Ishikawa (cell line): ENCODE data around the gene DNAJA4.
A peak's percentile ranks its signal among the peaks of the same experiment; 100 is the strongest.

Experiments used
- CEBPB ChIP-seq: IDR thresholded peaks from 2 replicates; pipeline ENCODE4 v1.6.1; 2012
- EGR1 ChIP-seq: IDR thresholded peaks from 2 replicates; pipeline ENCODE4 v1.6.1; 2012
- EP300 ChIP-seq: IDR thresholded peaks from 2 replicates; pipeline ENCODE4 v1.6.1; 2012; ENCODE audit warnings: borderline replicate concordance
- MAX ChIP-seq: IDR thresholded peaks from 2 replicates; pipeline ENCODE4 v1.6.1; 2012
- RAD21 ChIP-seq: IDR thresholded peaks from 2 replicates; pipeline ENCODE4 v1.6.1; 2012; ENCODE audit warnings: low read depth
- REST ChIP-seq: IDR thresholded peaks from 2 replicates; pipeline ENCODE4 v1.6.1; 2012; ENCODE audit warnings: low read depth, mild to moderate bottlenecking
- TAF1 ChIP-seq: IDR thresholded peaks from 2 replicates; pipeline ENCODE4 v1.6.1; 2012; ENCODE audit warnings: low read depth, mild to moderate bottlenecking
- TCF12 ChIP-seq: IDR thresholded peaks from 2 replicates; pipeline ENCODE4 v1.6.1; 2012; ENCODE audit warnings: low read depth
- YY1 ChIP-seq: IDR thresholded peaks from 2 replicates; pipeline ENCODE4 v1.6.1; 2012; ENCODE audit warnings: low read depth
- ZBTB7A ChIP-seq: IDR thresholded peaks from 2 replicates; pipeline ENCODE4 v1.6.1; 2012; ENCODE audit warnings: low read depth
- TF ChIP-seq, protein P1 (sequence below): IDR thresholded peaks from 2 replicates; pipeline ENCODE4 v1.6.1; 2012

DNA sequence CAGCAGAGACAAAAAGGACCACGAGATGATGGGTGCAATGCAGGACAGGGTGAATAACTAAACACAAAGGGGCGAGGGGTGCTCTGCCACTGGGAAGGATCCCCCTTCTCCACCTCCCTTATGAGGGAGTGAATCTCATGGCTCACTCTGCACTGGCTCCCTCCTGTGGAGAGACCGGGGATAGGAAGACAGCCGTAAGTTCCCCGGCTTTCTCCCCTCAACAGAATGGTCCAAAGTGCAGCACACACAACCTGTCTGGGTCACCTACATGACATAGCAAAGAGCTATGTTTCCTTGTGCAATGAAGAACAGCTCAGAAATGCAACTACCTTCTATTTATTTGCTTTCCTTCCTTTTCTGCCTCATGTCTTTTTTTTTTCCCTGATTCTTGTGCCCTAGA lies 22.2 kb upstream of the DNAJA4 start:
- TF ChIP-seq EP300 = no peak
- no peak for TF ChIP-seq CEBPB
- TF ChIP-seq TAF1 = no peak
- TF ChIP-seq EGR1 = no peak
- no peak for TF ChIP-seq MAX
- no peak for TF ChIP-seq REST
- TF ChIP-seq YY1 = no peak
- TF ChIP-seq RAD21 = peak; percentile 33
- no peak for TF ChIP-seq TCF12
- TF ChIP-seq, protein P1, sequence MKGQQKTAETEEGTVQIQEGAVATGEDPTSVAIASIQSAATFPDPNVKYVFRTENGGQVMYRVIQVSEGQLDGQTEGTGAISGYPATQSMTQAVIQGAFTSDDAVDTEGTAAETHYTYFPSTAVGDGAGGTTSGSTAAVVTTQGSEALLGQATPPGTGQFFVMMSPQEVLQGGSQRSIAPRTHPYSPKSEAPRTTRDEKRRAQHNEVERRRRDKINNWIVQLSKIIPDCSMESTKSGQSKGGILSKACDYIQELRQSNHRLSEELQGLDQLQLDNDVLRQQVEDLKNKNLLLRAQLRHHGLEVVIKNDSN = no peak
- no peak for TF ChIP-seq ZBTB7A
